ENCODE data around the gene PPP2R2B. TPM values are rescaled to one million over a fixed set of nuclear protein-coding genes. Genes with fewer than 3 reads are reported as not detected.

PPP2R2B gene
- polyA plus RNA-seq, 3 donors, result 0.08 TPM; not detected in 2

DNA sequence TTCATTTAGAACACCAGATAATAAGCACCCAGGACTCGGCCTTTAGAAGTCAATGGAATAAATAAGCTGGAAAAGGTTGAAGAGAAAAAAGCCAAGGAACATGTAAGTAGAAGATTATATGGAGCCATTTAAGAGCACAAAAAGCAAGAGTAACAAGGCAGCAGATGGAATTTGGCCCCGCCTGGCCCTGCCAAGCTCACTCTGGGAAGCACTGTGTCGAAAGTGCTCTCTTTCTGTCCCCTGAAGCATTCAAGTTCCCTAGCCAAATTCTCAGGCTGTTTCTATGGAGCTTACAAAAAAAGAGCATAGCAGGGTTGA lies 289.6 kb downstream of the PPP2R2B start:
- DNase-seq, result no peak
- no peak overlapping the region for H3K9ac ChIP-seq (ENCODE audit: insufficient read depth, low read length, poor library complexity, severe bottlenecking)
- H3K27me3 ChIP-seq (ENCODE audit: control insufficient read depth in 2 of 2, insufficient read depth in 2 of 2, low read length in 2 of 2), result no peaks in the 10 kb centered on the region
- TF ChIP-seq, protein P1, sequence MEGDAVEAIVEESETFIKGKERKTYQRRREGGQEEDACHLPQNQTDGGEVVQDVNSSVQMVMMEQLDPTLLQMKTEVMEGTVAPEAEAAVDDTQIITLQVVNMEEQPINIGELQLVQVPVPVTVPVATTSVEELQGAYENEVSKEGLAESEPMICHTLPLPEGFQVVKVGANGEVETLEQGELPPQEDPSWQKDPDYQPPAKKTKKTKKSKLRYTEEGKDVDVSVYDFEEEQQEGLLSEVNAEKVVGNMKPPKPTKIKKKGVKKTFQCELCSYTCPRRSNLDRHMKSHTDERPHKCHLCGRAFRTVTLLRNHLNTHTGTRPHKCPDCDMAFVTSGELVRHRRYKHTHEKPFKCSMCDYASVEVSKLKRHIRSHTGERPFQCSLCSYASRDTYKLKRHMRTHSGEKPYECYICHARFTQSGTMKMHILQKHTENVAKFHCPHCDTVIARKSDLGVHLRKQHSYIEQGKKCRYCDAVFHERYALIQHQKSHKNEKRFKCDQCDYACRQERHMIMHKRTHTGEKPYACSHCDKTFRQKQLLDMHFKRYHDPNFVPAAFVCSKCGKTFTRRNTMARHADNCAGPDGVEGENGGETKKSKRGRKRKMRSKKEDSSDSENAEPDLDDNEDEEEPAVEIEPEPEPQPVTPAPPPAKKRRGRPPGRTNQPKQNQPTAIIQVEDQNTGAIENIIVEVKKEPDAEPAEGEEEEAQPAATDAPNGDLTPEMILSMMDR (IDR thresholded peaks at IDR 0.05), result no peak
- H3K4me3 ChIP-seq (replicated peaks in 1 of 3; ENCODE audit: low read depth in 2 of 3, low read length in 3 of 3), result no peak overlapping the region
- H3K79me2 ChIP-seq (ENCODE audit: insufficient read depth, low read length), result no peaks in the 10 kb centered on the region
- H3K9me3 ChIP-seq (replicated peaks in 1 of 2; ENCODE audit: control insufficient read depth in 1 of 2, insufficient read depth in 1 of 2, low read length in 2 of 2), result no peaks in the 10 kb centered on the region
- H4K20me1 ChIP-seq (ENCODE audit: insufficient read depth, low read length), result no peaks in the 10 kb centered on the region
- no peak overlapping the region for H3K27ac Mint-ChIP-seq
- H3K27ac ChIP-seq (ENCODE audit: low read depth in 1 of 2, low read length in 2 of 2), result no peak overlapping the region
- no peak overlapping the region for H2AFZ ChIP-seq (ENCODE audit: insufficient read depth, low read depth, low read length, poor library complexity, severe bottlenecking)
- H3K27me3 Mint-ChIP-seq (ENCODE audit: low read depth in 3 of 3), result peaks cover 0 to 8% (median 0%) of the 10 kb centered on the region in 3 donors
- no peaks in the 10 kb centered on the region for H3K36me3 Mint-ChIP-seq
- H3K9me3 Mint-ChIP-seq, result peaks cover 0 to 2% (median 0%) of the 10 kb centered on the region in 7 donors
- H3K36me3 ChIP-seq (replicated peaks in 1 of 2; ENCODE audit: control insufficient read depth in 1 of 2, insufficient read depth in 2 of 2, low read length in 2 of 2), result no peaks in the 10 kb centered on the region
- H3K4me3 Mint-ChIP-seq, result no peak overlapping the region
- H3K4me2 ChIP-seq (replicated peaks; ENCODE audit: extremely low read depth, low read length, poor library complexity, severe bottlenecking), result no peak overlapping the region
- H3K4me1 ChIP-seq (ENCODE audit: control insufficient read depth in 1 of 2, insufficient read depth in 2 of 2, low read length in 2 of 2), result no peaks in the 10 kb centered on the region
- intact Hi-C loops (cut with micrococcal nuclease), result no loop called here
- 100% methylated on average over 2 of the region's 3 CpGs for WGBS (ENCODE audit: insufficient coverage)
- no peaks in the 10 kb centered on the region for H3K4me1 Mint-ChIP-seq

DNA sequence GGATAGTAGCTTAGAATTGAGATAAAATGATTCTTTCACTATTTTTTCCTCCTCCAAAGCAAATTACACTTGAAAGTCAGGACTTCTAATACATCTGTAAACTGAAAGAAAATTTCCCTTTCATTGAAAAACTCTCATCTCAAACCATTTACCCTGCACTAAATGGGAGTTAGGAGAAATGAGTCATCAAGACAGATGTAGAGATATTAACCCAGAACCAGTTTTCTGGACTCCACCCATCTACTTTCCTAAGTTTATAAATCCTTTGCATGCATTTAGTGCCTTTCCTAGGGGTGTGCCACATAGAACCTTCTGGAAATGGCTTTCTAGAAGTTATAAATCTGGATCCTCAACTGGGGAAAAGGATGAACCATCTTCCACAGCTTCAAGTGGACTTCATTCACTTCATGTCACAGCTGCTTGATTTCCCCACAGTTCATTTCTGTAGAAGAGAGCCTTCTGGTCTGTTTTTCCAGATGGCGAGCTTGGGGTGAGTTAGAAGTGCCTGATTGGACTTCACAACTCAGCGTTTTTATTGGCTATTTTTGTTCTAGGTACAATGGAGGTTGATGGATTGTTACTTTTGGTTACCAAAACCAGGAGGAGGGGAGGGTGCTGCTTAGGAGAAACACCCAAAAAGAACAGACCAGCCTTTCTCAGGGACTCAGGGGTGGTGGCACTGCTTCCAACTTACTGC lies 290.1 kb downstream of the PPP2R2B start:
- H3K79me2 ChIP-seq (ENCODE audit: insufficient read depth, low read length), result no peaks in the 10 kb centered on the region
- no peak overlapping the region for H3K27ac Mint-ChIP-seq
- no peak overlapping the region for H3K27ac ChIP-seq (ENCODE audit: low read depth in 1 of 2, low read length in 2 of 2)
- intact Hi-C loops (cut with micrococcal nuclease), result no loop called here
- no peaks in the 10 kb centered on the region for H3K27me3 ChIP-seq (ENCODE audit: control insufficient read depth in 2 of 2, insufficient read depth in 2 of 2, low read length in 2 of 2)
- no peaks in the 10 kb centered on the region for H3K4me1 Mint-ChIP-seq
- H3K36me3 Mint-ChIP-seq, result no peaks in the 10 kb centered on the region
- H3K4me2 ChIP-seq (replicated peaks; ENCODE audit: extremely low read depth, low read length, poor library complexity, severe bottlenecking), result no peak overlapping the region
- H3K9me3 Mint-ChIP-seq, result peaks cover 0 to 2% (median 0%) of the 10 kb centered on the region in 7 donors
- TF ChIP-seq, protein P1 (IDR thresholded peaks at IDR 0.05), result no peak
- H3K4me3 ChIP-seq (replicated peaks in 1 of 3; ENCODE audit: low read depth in 2 of 3, low read length in 3 of 3), result no peak overlapping the region
- H3K9ac ChIP-seq (ENCODE audit: insufficient read depth, low read length, poor library complexity, severe bottlenecking), result no peak overlapping the region
- H3K36me3 ChIP-seq (replicated peaks in 1 of 2; ENCODE audit: control insufficient read depth in 1 of 2, insufficient read depth in 2 of 2, low read length in 2 of 2), result no peaks in the 10 kb centered on the region
- no peak for DNase-seq
- H3K27me3 Mint-ChIP-seq (ENCODE audit: low read depth in 3 of 3), result peaks cover 0 to 4% (median 0%) of the 10 kb centered on the region in 3 donors
- H3K4me3 Mint-ChIP-seq, result no peak overlapping the region
- 100% methylated on average over 2 of the region's 2 CpGs for WGBS (ENCODE audit: insufficient coverage)
- no peak overlapping the region for H2AFZ ChIP-seq (ENCODE audit: insufficient read depth, low read depth, low read length, poor library complexity, severe bottlenecking)
- no peaks in the 10 kb centered on the region for H3K4me1 ChIP-seq (ENCODE audit: control insufficient read depth in 1 of 2, insufficient read depth in 2 of 2, low read length in 2 of 2)
- H3K9me3 ChIP-seq (replicated peaks in 1 of 2; ENCODE audit: control insufficient read depth in 1 of 2, insufficient read depth in 1 of 2, low read length in 2 of 2), result no peaks in the 10 kb centered on the region
- H4K20me1 ChIP-seq (ENCODE audit: insufficient read depth, low read length), result no peaks in the 10 kb centered on the region
